ENCODE measurements around the gene DBI.
"Not testable (repeated sequence)": the region's sequence is repeated elsewhere in the genome, so short reads cannot be mapped to it uniquely, and the experiment has no call there.

Gene DBI

DNA sequence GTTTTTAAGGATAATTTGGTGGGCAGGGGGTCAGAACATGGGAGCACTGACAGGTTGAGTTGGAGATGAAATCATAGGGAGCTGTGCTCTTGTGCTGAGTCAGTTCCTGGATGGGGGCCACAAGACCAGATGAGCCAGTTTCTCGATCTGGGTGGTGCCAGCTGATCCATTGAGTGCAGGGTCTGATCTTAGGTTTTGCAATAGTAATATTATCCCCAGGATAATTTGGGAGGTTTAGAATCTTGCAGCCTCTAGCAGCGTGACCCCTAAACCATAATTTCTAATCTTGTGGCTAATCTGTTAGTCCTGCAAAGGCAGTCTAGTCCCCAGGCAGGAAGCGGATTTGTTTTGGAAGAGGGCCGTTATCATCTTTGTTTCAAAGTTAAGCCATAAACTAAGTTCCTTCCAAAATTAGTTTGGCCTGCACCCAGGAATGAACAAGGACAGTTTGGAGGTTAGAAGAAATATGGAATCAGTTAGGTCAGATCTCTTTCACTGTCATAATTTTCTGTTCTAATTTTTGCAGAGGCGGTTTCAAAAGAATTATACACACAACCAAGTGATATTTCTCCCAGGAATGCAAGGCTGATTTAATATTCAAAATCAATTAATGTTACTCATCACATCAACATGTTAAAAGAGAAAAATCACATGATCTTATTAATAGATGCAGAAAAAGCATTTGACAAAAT is 23.0 kb downstream of the DBI start:
- no peak overlapping the region for H3K27ac ChIP-seq
- no peak for DNase-seq (ENCODE audit: low read depth, low spot score)

DNA sequence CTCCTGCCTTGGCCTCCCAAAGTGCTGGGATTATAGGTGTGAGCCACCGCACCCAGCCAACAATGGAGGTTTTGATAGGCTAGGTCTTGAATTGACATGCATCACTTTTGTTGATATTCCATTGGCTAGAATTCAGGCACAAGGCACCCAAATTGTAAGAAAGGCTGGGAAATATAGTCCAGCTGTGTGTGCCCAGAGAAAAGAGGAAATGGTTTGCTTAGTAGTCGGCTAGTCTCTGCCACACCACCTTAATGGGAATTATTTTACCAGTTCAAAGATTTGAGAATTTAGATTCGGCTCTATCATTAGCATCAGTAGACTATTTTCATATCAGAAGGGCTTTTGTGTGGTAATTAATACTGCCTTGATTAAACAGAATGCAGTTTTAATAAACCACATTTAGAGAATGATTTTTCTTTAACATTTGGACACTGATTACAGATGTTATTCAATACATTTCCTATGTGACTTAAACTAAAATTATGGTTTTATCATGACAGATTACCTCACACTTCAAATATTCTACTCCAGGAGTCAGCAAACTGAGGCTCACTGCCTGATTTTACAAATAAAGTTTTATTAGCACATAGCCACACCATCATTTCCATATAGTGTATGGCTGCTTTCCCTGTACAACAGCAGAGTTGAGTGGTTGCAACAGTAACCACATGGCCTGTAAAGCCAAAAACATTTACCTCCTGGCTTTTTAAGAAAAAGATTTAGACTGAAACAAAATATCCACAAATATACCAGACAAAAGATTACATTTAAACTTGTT is 27.4 kb downstream of the DBI start:
- H3K27ac ChIP-seq = no peak overlapping the region
- DNase-seq (ENCODE audit: low read depth, low spot score) = no peak

DNA sequence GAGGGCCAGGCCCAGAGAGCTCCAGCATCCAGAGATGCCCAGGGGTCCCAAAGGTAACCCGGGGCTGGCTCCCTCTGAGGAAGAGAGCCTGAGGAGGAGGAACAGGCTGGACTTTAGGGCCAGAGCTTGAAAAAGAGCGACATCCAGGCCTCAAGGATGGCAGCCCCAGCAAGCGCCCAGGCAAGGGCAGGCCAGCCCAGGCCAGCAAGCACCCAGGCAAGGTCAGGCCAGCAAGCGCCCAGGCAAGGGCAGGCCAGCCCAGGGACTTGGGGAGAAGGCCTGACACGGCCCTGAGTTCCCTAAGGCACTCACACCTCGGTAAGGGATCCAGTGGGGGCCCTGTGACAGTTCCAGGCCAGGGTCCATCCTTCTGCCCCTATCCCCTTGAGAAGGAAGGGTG is 30.4 kb downstream of the DBI start:
- DNase-seq (ENCODE audit: low read depth, low spot score) = no peak

DNA sequence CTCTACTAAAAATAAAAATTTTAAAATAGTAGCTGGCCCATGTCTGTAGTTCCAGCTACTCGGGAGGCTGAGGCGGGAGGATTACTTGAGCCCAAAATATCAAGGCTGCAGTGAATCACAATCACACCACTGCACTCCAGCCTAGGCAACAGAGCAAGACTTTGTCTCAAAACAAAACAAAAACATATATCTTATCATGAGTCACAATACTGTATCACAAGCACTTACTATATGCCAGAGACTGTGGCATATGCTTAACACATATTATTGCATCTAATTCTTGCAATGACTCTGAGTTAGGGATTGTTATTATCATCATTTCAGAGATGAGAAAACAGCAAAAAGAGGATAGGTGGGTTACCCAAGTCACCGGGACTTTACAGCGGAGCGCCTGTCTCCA is 35.3 kb downstream of the DBI start:
- no peak for DNase-seq (ENCODE audit: low read depth, low spot score)
- no peak overlapping the region for H3K27ac ChIP-seq

More for the DNA sequence above, 30.4 kb downstream of the DBI start:
- H3K27ac ChIP-seq = no peak overlapping the region

DNA sequence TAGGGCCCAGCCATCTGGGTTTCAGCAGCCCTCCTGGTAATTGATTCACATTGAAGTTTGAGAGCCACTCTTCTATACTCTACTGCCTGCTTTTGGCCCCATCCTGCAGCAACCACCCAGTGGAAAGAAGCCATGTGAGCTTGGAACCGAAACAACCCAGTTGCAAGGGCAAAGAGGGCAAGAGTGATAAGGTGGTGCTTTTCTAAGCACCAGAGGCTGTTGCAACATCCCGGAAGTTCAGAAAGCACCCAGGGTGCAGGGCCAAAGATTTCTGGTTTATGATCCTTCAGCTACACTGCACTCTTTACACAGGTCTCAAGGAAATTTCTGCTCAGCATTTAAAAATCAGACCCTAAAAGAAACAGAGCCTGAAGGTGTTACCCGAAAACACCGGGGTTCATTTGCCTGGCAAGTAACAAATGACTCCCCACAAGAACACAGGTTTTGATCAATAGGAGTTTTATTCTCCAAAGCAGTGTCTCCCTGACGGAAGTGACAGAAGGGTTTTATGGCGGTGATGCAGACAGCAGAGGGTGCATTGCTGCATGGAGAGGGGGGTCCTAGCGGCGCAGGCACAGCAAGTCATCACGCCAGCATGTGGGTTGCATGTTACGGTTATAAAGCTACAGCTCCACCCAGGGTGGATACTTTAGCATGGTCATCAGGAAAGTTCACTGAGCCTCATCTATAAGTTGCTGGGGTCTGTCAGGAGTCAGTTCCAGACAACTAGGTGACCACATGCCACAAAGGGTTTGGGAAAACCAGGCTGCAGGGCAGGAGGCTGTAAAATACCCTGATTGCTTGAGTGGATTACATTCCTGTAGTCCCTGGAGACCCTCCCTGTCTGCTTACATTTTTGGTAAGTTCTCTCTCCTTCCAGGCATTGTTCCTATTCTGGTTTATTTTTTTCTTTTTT is 36.1 kb downstream of the DBI start:
- no peak for DNase-seq (ENCODE audit: low read depth, low spot score)

DNA sequence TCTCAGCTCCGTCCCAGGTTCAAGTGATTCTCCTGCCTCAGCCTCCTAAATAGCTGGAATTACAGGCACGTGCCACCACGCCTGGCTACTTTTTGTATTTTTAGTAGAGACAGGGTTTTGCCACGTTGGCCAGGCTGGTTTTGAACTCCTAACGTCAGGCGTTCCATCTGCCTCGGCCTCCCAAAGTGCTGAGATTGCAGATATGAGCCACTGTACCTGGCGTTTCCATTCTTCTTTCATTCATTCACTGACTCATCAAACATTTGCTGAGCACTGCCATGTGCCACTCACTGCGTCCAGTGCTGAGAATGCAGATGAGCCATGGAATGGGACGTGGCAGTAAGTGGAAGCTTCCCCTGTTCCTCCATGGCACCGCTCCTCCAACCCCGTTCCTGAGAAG is 36.8 kb downstream of the DBI start:
- H3K27ac ChIP-seq; DNase-seq (ENCODE audit: low read depth, low spot score): not testable (repeated sequence)

More for the DNA sequence above, 36.1 kb downstream of the DBI start:
- no peak overlapping the region for H3K27ac ChIP-seq

DNA sequence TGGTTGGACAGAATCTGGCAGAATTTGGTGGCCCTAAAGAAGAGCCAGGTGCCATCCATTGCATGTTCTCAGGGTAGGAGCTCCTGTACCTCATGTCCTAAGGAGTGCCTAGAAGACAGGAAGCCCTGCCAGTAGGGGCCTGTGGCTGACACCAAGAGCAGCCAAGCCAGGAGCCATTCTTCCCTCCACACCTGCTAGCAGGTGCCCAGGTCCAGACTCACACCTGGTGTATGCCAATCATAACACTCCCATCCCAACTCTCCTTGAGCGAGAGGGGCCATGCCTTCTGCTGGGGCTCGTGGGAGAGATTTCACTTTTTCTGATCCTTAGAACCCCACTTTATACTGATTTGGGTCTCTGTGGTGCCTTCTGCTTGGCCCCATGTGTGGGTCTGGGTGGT is 38.4 kb downstream of the DBI start:
- no peak overlapping the region for H3K27ac ChIP-seq
- DNase-seq (ENCODE audit: low read depth, low spot score) = no peak

DNA sequence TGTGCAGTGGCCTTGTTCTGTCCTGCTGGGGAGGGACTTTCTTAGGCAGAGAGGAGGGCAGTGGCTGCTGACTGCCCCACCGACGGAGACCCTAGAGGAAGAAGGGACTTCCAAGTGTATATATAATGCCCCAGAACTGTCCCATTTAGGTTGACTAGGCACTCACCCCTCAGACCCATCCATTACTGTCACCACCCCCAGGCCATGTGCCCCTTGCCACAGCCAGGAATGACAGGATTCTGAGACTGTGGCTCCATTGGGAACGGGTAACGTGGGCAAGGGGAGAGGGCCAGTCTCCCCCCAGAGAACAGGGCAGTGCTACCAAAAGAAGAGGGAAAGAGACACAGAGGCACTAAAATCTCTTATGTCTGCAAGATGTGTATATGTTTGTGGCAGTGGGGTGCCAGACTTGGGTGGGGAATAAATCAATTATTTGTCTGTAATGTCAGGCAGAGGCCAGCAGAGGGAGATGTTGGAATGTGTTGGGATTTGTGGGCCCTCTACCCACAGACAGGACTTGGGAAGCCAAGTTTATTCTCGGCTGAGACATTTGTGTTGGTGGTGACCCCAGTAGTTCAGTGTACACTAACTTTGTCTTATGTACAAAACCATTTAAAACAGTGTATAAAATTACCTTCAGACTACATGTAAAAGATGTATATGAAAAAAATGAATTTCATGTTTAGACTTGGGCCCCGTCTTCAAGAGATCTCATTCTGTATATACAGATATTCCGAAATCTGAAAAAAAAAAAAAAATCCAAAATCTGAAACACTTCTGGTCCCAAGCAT is 40.8 kb downstream of the DBI start:
- no peak for DNase-seq (ENCODE audit: low read depth, low spot score)
- no peak overlapping the region for H3K27ac ChIP-seq

DNA sequence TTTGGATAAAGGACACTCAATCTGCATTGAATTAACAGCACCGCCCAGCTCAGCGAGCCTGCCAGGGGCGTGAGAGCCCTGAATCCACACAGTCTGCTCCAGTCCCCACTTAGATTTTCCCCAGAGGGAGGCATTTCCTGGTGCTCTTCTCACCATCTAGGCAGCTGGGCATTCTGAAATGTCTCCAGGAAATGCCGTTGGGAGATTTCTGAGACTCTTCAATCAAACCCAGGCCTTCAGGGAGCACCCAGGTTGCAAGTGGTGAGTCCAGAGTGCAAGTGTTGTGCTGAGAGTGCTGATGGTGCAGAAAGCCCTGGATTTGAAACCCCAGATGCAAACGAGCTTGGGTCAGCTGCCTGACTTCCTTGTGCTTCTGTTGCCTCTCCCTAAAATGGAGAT is 41.4 kb downstream of the DBI start:
- no peak for DNase-seq (ENCODE audit: low read depth, low spot score)
- H3K27ac ChIP-seq = no peak overlapping the region

DNA sequence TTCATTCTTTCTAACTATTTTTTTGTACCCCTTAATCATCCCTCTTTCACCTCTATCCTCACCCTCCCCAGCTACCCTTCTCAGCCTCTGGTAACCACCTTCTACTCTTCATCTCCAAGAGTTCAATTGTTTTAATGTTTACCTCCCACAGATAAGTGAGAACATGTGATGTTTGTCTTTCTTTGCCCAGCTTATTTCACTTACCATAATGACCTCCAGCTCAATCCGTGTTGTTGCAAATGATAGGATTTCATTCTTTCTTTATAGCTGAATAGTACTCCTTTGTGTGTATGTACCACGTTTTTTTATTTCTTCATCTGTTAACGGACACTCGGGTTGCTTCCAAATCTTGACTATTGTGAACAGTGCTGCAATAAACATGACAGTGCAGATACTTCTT is 42.7 kb downstream of the DBI start:
- no peak overlapping the region for H3K27ac ChIP-seq
- DNase-seq (ENCODE audit: low read depth, low spot score) = no peak

DNA sequence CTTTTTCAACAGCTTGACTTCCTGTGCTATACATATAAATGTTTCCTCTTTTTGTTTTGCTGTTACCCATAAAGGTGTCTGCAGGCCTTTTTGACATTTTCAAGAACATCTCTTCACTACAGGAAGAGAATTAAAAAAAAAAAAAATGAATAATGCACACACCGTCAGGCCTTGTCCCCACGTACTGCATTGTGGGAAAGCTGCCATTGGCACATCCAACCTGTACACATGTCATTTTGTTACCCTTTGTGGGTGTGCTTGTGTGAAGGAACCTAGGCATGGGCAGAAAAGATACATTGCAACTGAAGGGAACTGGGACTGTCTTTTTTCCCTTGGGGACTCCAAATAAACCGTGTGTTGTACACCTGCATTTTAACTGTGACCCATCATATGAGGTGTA is 48.1 kb downstream of the DBI start:
- H3K27ac ChIP-seq = no peak overlapping the region
- no peak for DNase-seq (ENCODE audit: low read depth, low spot score)

DNA sequence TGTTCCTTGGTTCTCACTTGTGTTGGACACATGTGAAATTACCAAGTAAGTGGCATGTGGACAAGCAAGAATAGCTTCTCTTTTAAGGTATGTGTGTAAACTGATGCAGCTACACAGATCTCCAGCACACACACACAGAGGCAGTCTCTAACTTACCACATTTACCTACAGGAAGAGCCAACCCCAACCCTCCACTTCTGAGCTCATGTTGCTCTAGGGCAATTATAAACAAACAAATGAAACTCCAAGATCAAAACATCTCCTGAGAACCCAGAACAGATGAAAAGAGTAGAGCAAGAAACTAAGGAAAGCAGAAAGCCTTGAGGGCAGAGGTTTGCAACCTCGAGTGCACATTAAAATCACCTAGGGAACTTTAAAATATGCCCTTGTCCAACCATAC is 48.9 kb downstream of the DBI start:
- H3K27ac ChIP-seq = no peak overlapping the region
- DNase-seq (ENCODE audit: low read depth, low spot score) = no peak

DNA sequence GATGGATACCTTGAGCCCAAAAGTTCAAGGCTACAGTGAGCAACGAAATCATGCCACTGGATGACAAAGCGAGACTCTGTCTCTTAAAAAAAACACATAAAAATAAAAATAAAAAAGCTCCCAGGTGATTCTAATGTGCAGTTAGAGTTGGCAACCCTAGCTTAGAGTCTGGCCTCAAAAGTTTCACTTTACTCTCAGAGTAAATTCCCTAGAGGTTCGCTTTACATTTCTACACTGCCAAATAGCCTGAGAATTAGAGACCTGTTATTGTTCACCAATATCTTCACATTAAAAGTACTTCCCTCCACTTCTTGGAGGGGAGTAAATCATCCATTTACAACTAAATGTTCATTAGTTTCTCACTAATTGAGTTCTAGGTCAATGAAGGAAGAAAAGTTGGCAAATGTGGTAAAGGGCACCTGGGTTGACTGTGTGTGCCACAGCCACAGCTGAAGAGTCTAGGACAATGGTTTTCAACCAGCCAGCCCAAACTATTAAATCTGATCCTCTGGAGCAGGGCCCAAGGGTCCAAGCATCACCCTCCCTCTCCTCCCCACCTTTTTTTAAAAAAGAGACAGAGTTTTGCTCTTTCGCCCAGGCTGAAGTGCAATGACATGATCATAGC is 49.6 kb downstream of the DBI start:
- no peak for DNase-seq (ENCODE audit: low read depth, low spot score)
- H3K27ac ChIP-seq = no peak overlapping the region

DNA sequence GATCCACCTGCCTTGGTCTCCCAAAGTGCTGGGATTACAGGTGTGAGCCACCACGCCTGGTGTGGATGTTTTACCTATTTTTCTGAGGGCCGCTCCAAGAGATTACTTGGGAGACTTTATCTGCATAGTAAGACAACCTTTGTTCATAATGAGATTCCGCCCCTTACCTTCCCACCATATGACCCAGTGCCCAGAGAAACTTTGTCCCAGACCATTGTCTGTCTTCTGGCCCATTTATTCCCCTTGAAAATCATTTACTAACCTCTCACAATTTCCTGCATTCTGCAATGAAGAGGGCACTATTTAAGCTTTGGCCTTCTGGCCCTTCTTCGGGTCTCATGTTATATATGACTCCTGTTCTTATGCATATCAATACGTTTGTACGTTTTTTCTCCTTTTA is 51.1 kb downstream of the DBI start:
- no peak for DNase-seq (ENCODE audit: low read depth, low spot score)
- H3K27ac ChIP-seq = no peak overlapping the region

DNA sequence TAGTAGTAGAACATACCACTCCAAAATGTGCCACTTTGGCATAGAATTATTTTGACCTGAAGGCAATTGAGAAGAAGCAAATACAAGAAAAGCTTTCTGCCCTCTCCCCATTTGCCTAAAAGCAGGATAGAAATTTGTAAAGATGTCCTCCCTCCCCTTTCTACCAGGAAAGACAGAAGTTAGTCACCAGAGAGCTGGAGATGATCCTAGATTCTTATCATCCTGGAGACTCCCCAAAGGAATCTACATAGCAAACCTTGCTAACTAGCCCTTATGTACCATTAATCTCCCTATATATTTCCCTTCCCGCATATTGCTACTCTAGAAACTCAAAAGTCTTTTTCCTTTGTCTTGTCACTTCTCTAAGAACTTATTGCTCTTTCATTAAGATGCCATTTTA is 52.3 kb downstream of the DBI start:
- no peak overlapping the region for H3K27ac ChIP-seq
- no peak for DNase-seq (ENCODE audit: low read depth, low spot score)

DNA sequence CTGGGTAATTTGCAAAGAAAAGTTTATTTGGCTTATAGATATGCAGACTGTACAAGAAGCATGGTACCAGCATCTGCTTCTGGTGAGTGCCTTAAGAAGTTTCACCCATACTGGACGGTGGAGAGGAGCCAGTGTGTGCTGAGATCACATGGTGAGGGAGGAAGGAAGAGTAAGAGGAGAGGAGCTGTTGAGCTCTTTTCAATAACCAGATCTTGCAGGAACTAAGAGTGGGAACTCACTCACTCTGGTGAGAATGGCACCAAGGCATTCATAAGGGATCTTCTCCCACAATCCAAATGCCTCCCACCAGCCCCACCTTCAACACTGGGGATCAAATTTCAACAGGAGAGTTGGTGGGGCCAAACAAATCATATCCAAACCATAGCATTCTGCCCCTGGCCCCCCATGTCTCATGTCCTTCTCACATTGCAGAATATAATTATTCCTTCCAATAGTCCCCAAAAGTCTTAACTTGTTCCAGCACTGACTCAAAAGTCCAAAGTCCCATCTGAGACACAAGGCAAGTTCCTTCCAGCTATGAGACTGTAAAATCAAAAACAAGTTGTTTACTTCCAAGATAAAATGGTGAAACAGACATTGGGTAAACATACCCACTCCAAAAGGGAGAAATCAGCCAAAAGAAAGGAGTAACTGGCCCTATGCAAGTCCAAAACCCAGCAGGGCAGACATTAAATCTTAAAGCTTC is 53.2 kb downstream of the DBI start:
- no peak for DNase-seq (ENCODE audit: low read depth, low spot score)
- H3K27ac ChIP-seq = no peak overlapping the region

DNA sequence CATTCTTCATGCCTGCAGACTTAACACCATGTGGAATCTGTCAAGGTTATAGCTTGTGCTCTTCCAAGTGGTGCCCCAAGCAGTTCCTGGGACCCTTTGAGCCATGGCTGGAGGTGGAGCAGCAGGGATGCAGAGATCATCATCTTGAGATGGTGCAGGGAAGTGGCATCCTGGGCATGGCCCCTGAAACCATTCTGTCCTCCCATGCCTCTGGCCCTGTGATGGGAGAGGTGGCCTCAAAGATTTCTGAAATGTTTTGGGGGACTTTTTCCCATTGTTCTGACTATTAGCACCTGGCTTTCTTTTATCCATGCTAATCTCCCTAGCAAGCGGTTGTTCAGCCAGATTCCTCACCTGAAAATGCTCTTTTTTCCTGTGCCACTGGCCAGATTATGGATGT is 54.5 kb downstream of the DBI start:
- DNase-seq (ENCODE audit: low read depth, low spot score) = no peak
- H3K27ac ChIP-seq = no peak overlapping the region

DNA sequence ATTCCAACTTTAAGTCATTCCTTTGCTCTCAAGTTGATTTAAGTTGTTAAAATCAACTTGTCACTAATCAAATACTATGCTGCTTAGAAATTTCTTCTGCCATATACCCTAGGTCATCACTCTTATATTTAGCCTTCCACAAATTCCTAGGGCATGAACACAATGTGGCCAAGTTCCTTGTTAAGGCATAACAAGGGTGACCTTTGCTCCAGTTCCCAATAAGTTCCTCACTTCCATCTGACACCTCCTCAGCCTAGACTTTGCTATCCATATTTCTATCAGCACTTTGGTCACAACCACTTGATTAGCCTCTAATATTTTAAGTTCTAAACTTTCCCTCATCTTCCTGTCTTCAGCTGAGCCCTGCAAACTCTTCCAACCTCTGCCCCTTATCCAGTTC is 55.0 kb downstream of the DBI start:
- H3K27ac ChIP-seq = no peak overlapping the region
- DNase-seq (ENCODE audit: low read depth, low spot score) = no peak

Data from epithelial cell of prostate (primary cell).